K562 (cell line): ENCODE results near the gene AKR1C4. TPM values are rescaled to one million over a fixed set of nuclear protein-coding genes. Genes with fewer than 3 reads are reported as not detected.

ENCODE experiments used
- ATAC-seq: fragments of 200-7000 bp; cut with Tn5 transposase; 3 replicates; pipeline ENCODE4 v1.9.1; 2020; ENCODE audit warnings: moderate library complexity
- BruUV-seq: library from RNA; stranded (reverse); fragments of 400-500 nt; replicated peaks from 2 replicates; lab custom pipeline; 2021; lab: Mats Ljungman, UMichigan
- CTCF ChIA-PET: fragments of 300-600 bp; formaldehyde crosslinking; extraction: SDS; loops from one replicate; lab custom pipeline; 2021; ENCODE audit warnings: low intra/inter-chr PET ratio; lab: Yijun Ruan, JAX
- POLR2A ChIA-PET: fragments of 300-600, 350-650 bp; sonication (Branson Sonifier 250); formaldehyde crosslinking; extraction: SDS; loops from one replicate; lab custom pipeline; 2021; ENCODE audit warnings: antibody characterized with exemption, inconsistent platforms; lab: Yijun Ruan, JAX
- DNase-seq, 4 experiments: peaks; one replicate each; pipeline versions ENCODE4 v3.0.0 to v3.0.0-alpha.2; 2011 to 2018; ENCODE audit warnings: low spot score in 3 of 4, mixed read lengths in 3 of 4; ENCODE audit errors: extremely low read depth in 1 of 4
- FAIRE-seq: peaks from 2 replicates; lab custom pipeline; 2011; peaks lifted over from hg19 to GRCh38; lab: Jason Lieb, UNC
- H2AFZ ChIP-seq: 2 replicates; pipeline ENCODE4 v1.6.0; 2011; ENCODE audit warnings: low read depth, low read length, control low read depth, inconsistent platforms
- H3K27ac ChIP-seq: fragments of 200-600 bp; 3 replicates; pipeline ENCODE4 v1.8.0; 2011; ENCODE audit warnings: low read depth, mild to moderate bottlenecking, control low read depth, inconsistent platforms, low read length, moderate library complexity, mixed read lengths; ENCODE audit errors: extremely low read depth
- H3K27me3 ChIP-seq, 2 experiments: fragments of 300-600 bp in 1 of 2; 2 replicates in 1 of 2; 3 replicates in 1 of 2; pipeline versions ENCODE4 v1.6.0 to v1.8.0; 2011; ENCODE audit warnings: inconsistent platforms in 2 of 2, low read length in 2 of 2, mild to moderate bottlenecking in 1 of 2, mixed read lengths in 1 of 2, moderate library complexity in 1 of 2; ENCODE audit not compliant: control insufficient read depth in 2 of 2, insufficient read depth in 2 of 2
- H3K36me3 ChIP-seq: fragments of 300-600 bp; 3 replicates; pipeline ENCODE4 v1.8.0; 2011; ENCODE audit warnings: mild to moderate bottlenecking, low read length, inconsistent platforms; ENCODE audit not compliant: control insufficient read depth, insufficient read depth
- H3K4me1 ChIP-seq, 2 experiments: fragments of 200-600 bp in 1 of 2; replicated peaks in 1 of 2; 2 replicates in 1 of 2; 3 replicates in 1 of 2; pipeline versions ENCODE4 v1.5.1 to v1.8.0; 2011; ENCODE audit warnings: inconsistent platforms in 2 of 2, low read length in 2 of 2, mild to moderate bottlenecking in 1 of 2, mixed read lengths in 1 of 2, moderate library complexity in 1 of 2; ENCODE audit not compliant: control insufficient read depth in 2 of 2, insufficient read depth in 2 of 2
- H3K4me2 ChIP-seq: 2 replicates; pipeline ENCODE4 v1.6.1; 2011; ENCODE audit warnings: low read length, control low read depth, inconsistent platforms, mixed read lengths; ENCODE audit not compliant: insufficient read depth
- H3K4me3 ChIP-seq: fragments of 200-600 bp; sonication (generic), shearing (Covaris generic); 2 replicates; pipeline ENCODE4 v1.5.1; 2016; ENCODE audit warnings: control low read depth, inconsistent platforms
- H3K79me2 ChIP-seq: fragments of 200-600 bp; 3 replicates; pipeline ENCODE4 v1.8.0; 2011; ENCODE audit warnings: low read length, inconsistent platforms; ENCODE audit not compliant: control insufficient read depth, insufficient read depth
- H3K9ac ChIP-seq, 2 experiments: 2 replicates each; pipeline versions ENCODE4 v1.6.0 to v1.6.1; 2011; ENCODE audit warnings: low read depth in 2 of 2, low read length in 2 of 2, control low read depth in 1 of 2, inconsistent platforms in 1 of 2, mild to moderate bottlenecking in 1 of 2, mixed read lengths in 1 of 2; ENCODE audit not compliant: insufficient read depth in 1 of 2
- H3K9me1 ChIP-seq: one replicate; pipeline ENCODE4 v1.6.0; 2011; ENCODE audit warnings: inconsistent platforms, mild to moderate bottlenecking, low read length, moderate library complexity; ENCODE audit not compliant: control insufficient read depth, insufficient read depth
- H3K9me3 ChIP-seq: replicated peaks from 2 replicates; pipeline ENCODE4 v1.5.1; 2011; ENCODE audit warnings: low read depth, low read length, inconsistent platforms; ENCODE audit not compliant: control insufficient read depth, insufficient read depth
- H4K20me1 ChIP-seq: replicated peaks from 2 replicates; pipeline ENCODE4 v1.6.1; 2011; ENCODE audit warnings: low read length, inconsistent platforms, mixed read lengths; ENCODE audit not compliant: control insufficient read depth, insufficient read depth
- CBFA2T2 ChIP-seq: fragments of 450-650 bp; conservative IDR thresholded peaks from 2 replicates; pipeline ENCODE4 v1.6.1; 2017; ENCODE audit warnings: mild to moderate bottlenecking
- CBFA2T3 ChIP-seq: fragments of 450-650 bp; IDR thresholded peaks from 2 replicates; pipeline ENCODE4 v1.6.1; 2017
- CREBBP ChIP-seq: IDR thresholded peaks from one replicate; pipeline ENCODE4 v1.6.1; 2012; ENCODE audit warnings: low read depth, mild to moderate bottlenecking, control low read depth, inconsistent platforms, low read length
- EZH2 ChIP-seq: IDR thresholded peaks from 2 replicates; pipeline ENCODE4 v1.6.1; 2012; ENCODE audit warnings: low read depth, mild to moderate bottlenecking, inconsistent platforms, low read length, borderline replicate concordance
- FOXA3 ChIP-seq, 2 experiments: fragments of 450-650 bp in 1 of 2; sonication (generic) in 1 of 2; formaldehyde crosslinking; IDR thresholded peaks in 1 of 2; conservative IDR thresholded peaks in 1 of 2; 2 replicates each; pipeline versions ENCODE4 v1.4.0 to v1.8.0; 2020 to 2022; ENCODE audit warnings: mild to moderate bottlenecking in 2 of 2, missing genetic modification reagents in 1 of 2
- NFE2 ChIP-seq: IDR thresholded peaks from 2 replicates; pipeline ENCODE4 v1.6.1; 2014; ENCODE audit warnings: antibody characterized with exemption, low read depth
- OTX1 ChIP-seq: fragments of 450-650 bp; formaldehyde crosslinking; IDR thresholded peaks from 2 replicates; pipeline ENCODE4 v1.4.0; 2022; ENCODE audit warnings: mild to moderate bottlenecking
- RBM17 ChIP-seq: fragments of 200-400 bp; formaldehyde crosslinking; IDR thresholded peaks from 2 replicates; pipeline ENCODE4 v1.6.1; 2017; ENCODE audit warnings: low read depth, mild to moderate bottlenecking, low read length, borderline replicate concordance
- RBM25 ChIP-seq: fragments of 200-400 bp; formaldehyde crosslinking; IDR thresholded peaks from 2 replicates; pipeline ENCODE4 v1.6.1; 2018; ENCODE audit warnings: low read length, low read depth, moderate library complexity; ENCODE audit not compliant: severe bottlenecking
- USF2 ChIP-seq: sonication (generic); formaldehyde crosslinking; IDR thresholded peaks from 2 replicates; pipeline ENCODE4 v1.5.0; 2020; ENCODE audit warnings: missing genetic modification reagents
- WGBS: fragments of 100-300 bp; shearing (Covaris generic); methylation state at CpG from one replicate; pipeline ENCODE4 v1.1.6; 2016; ENCODE audit warnings: low coverage, mixed read lengths; ENCODE audit not compliant: insufficient coverage; ENCODE audit errors: missing lambda C conversion rate; 5-methylcytosine and 5-hydroxymethylcytosine counted together
- in situ Hi-C: fragments of 300-500 bp; cut with MboI; formaldehyde crosslinking; loops from 4 replicates; pipeline ENCODE4 v1.15.0; 2018; ENCODE audit warnings: inconsistent platforms, mixed read lengths
- intact Hi-C: fragments of 100-400 bp; cut with micrococcal nuclease; formaldehyde crosslinking; loops from 2 replicates; pipeline ENCODE4 v1.14.2; 2022
- polyA plus RNA-seq, 8 experiments: library from polyadenylated mRNA; depleted of rRNA in 4 of 8; stranded (reverse) in 5 of 8; unstranded in 3 of 8; fragments of >200 nt; fragmentation: Nextera tagmentation in 2 of 8; fragmentation: Illumina TruSeq in 1 of 8; extraction: Ambion mirVana in 2 of 8; extraction: Trizol in 1 of 8; gene quantifications; 2 replicates each; pipeline versions ENCODE4 v1.2.1 to v1.2.3, GENCODE V29; 2011 to 2014; ENCODE audit warnings: inconsistent platforms in 1 of 8, missing spikeins in 1 of 8
- total RNA-seq, 7 experiments: library from RNA; depleted of rRNA in 6 of 7; stranded (reverse); fragments of >200 nt in 6 of 7; fragmentation: Illumina TruSeq in 2 of 7; extraction: Trizol in 2 of 7; gene quantifications; 2 replicates each; pipeline versions ENCODE4 v1.2.1 to v1.2.3, GENCODE V29; 2011 to 2021; ENCODE audit warnings: low replicate concordance in 1 of 7

Gene AKR1C4
- total and polyA plus RNA-seq, 9 of the 15 experiments (the other 6 are each of a cell fraction or from before 2014, with no cell fraction given) = 0.13 TPM; not detected in 8

- intact Hi-C loops (no loop called here), in situ Hi-C loops (no loop called here)
- no peaks in the 10 kb centered on the region for H3K27me3 ChIP-seq
- H3K4me1 ChIP-seq = no peaks in the 10 kb centered on the region
- ATAC-seq (no peak), DNase-seq (peak in 1 of 4 experiments; percentile 15), FAIRE-seq (no peak)
- POLR2A ChIA-PET = no interaction called here
- no peak overlapping the region for H3K9ac ChIP-seq
- CTCF ChIA-PET = no interaction called here
- H2AFZ ChIP-seq = no peak overlapping the region
- H3K4me3 ChIP-seq = no peak overlapping the region
- BruUV-seq = no TSS peak
- no peak overlapping the region for H3K27ac ChIP-seq
- no peak overlapping the region for H3K4me2 ChIP-seq
- H3K9me1 ChIP-seq = no peaks in the 10 kb centered on the region
- TF ChIP-seq FOXA3 (CRISPR knock-in tag; conservative IDR thresholded peaks at IDR 0.05 in 1 of 2, IDR thresholded peaks at IDR 0.05 in 1 of 2) (no peak), USF2 (no peak), OTX1 (CRISPR knock-in tag) (no peak), RBM25 (no peak), CBFA2T2 (peak; percentile 21; the same call in 1 of the 2 replicates), CREBBP (no peak), NFE2 (no peak), RBM17 (no peak), EZH2 (no peak), CBFA2T3 (peak; percentile 40; the same call in 1 of the 2 replicates)
- H3K36me3 ChIP-seq = no peaks in the 10 kb centered on the region
- H4K20me1 ChIP-seq = no peaks in the 10 kb centered on the region
- no peaks in the 10 kb centered on the region; the same call in 1 of the 2 replicates for H3K9me3 ChIP-seq
- WGBS = 0% methylated on average over 1 of the region's 1 CpG
- H3K79me2 ChIP-seq = no peaks in the 10 kb centered on the region
Measured at GRCh38 chr10:5266351-5266750, 69.7 kb downstream of the AKR1C4 start.
